K562 (cell line): ENCODE results near the gene ZGLP1. TPM values are rescaled to one million over a fixed set of nuclear protein-coding genes. Genes with fewer than 3 reads are reported as not detected.

ENCODE experiments used
- AFF1 ChIP-seq, 2 experiments: fragments of 450-650 bp; IDR thresholded peaks; 2 replicates each; pipeline ENCODE4 v1.6.1; 2018; ENCODE audit warnings: mild to moderate bottlenecking in 2 of 2, low read depth in 1 of 2; ENCODE audit not compliant: partially characterized antibody in 2 of 2
- CBX3 ChIP-seq, 2 experiments: IDR thresholded peaks; 1 replicate in 1 of 2; 2 replicates in 1 of 2; pipeline ENCODE4 v1.6.1; 2012; ENCODE audit warnings: inconsistent platforms in 2 of 2, low read length in 2 of 2, borderline replicate concordance in 1 of 2, control low read depth in 1 of 2
- E2F1 ChIP-seq: sonication (generic); formaldehyde crosslinking; IDR thresholded peaks from 2 replicates; pipeline ENCODE4 v1.8.1; 2023; ENCODE audit warnings: mild to moderate bottlenecking, missing genetic modification reagents, moderate library complexity
- FOXJ3 ChIP-seq: sonication (generic); formaldehyde crosslinking; IDR thresholded peaks from 2 replicates; pipeline ENCODE4 v1.4.0; 2020; ENCODE audit warnings: mild to moderate bottlenecking, missing genetic modification reagents
- GTF2E2 ChIP-seq: fragments of 200-800 bp; sonication (Bioruptor generic); IDR thresholded peaks from 2 replicates; pipeline ENCODE4 v1.6.1; 2016; ENCODE audit warnings: missing genetic modification characterization, missing compliant biosample characterization
- HLTF ChIP-seq: fragments of 450-650 bp; IDR thresholded peaks from 2 replicates; pipeline ENCODE4 v1.6.1; 2016
- HMG20A ChIP-seq: fragments of 450-650 bp; formaldehyde crosslinking; conservative IDR thresholded peaks from 2 replicates; pipeline ENCODE4 v1.4.0; 2020; ENCODE audit warnings: mild to moderate bottlenecking, mixed read lengths
- MYBL2 ChIP-seq, 2 experiments: fragments of 450-650 bp in 1 of 2; sonication (generic) in 1 of 2; formaldehyde crosslinking in 1 of 2; IDR thresholded peaks; 2 replicates each; pipeline versions ENCODE4 v1.6.1 to v1.8.1; 2017 to 2022; ENCODE audit warnings: borderline replicate concordance in 1 of 2, inconsistent platforms in 1 of 2, low read depth in 1 of 2, mild to moderate bottlenecking in 1 of 2, missing genetic modification reagents in 1 of 2, moderate library complexity in 1 of 2
- PTRF ChIP-seq: fragments of 450-650 bp; IDR thresholded peaks from 2 replicates; pipeline ENCODE4 v1.6.1; 2016; ENCODE audit warnings: mild to moderate bottlenecking, missing genetic modification characterization, missing compliant biosample characterization
- TAL1 ChIP-seq: fragments of 450-650 bp; IDR thresholded peaks from 2 replicates; pipeline ENCODE4 v1.6.1; 2016; ENCODE audit warnings: mild to moderate bottlenecking
- TEAD1 ChIP-seq, 2 experiments: fragments of 450-650 bp in 1 of 2; sonication (generic) in 1 of 2; formaldehyde crosslinking; IDR thresholded peaks; 2 replicates each; pipeline versions ENCODE4 v1.4.0 to v1.8.0; 2020 to 2022; ENCODE audit warnings: mild to moderate bottlenecking in 2 of 2, missing genetic modification reagents in 1 of 2
- ZBTB1 ChIP-seq: sonication (generic); formaldehyde crosslinking; IDR thresholded peaks from 2 replicates; pipeline ENCODE4 v1.8.1; 2023; ENCODE audit warnings: missing genetic modification reagents, low read depth, mild to moderate bottlenecking, borderline replicate concordance
- ZBTB34 ChIP-seq: fragments of 250-450 bp; sonication (Bioruptor Pico); IDR thresholded peaks from 2 replicates; pipeline ENCODE4 v1.8.0; 2021; ENCODE audit warnings: mild to moderate bottlenecking, moderate library complexity
- ZC3H8 ChIP-seq: fragments of 450-650 bp; IDR thresholded peaks from 2 replicates; pipeline ENCODE4 v1.6.1; 2017
- ZKSCAN1 ChIP-seq: fragments of 150-350 bp; IDR thresholded peaks from 2 replicates; pipeline ENCODE4 v1.6.1; 2016; ENCODE audit warnings: low read depth, low read length
- ZNF232 ChIP-seq: sonication (generic); formaldehyde crosslinking; IDR thresholded peaks from 2 replicates; pipeline ENCODE4 v1.8.0; 2022; ENCODE audit warnings: mild to moderate bottlenecking, missing genetic modification reagents
- ZNF766 ChIP-seq: fragments of 200-800 bp; sonication (Bioruptor generic); conservative IDR thresholded peaks from 2 replicates; pipeline ENCODE4 v1.6.1; 2016; ENCODE audit warnings: missing genetic modification characterization, missing compliant biosample characterization
- ZZZ3 ChIP-seq: fragments of 450-650 bp; IDR thresholded peaks from 2 replicates; pipeline ENCODE4 v1.6.1; 2016; ENCODE audit warnings: antibody characterized with exemption, mild to moderate bottlenecking, moderate library complexity
- polyA plus RNA-seq, 8 experiments: library from polyadenylated mRNA; depleted of rRNA in 4 of 8; stranded (reverse) in 5 of 8; unstranded in 3 of 8; fragments of >200 nt; fragmentation: Nextera tagmentation in 2 of 8; fragmentation: Illumina TruSeq in 1 of 8; extraction: Ambion mirVana in 2 of 8; extraction: Trizol in 1 of 8; gene quantifications; 2 replicates each; pipeline versions ENCODE4 v1.2.1 to v1.2.3, GENCODE V29; 2011 to 2014; ENCODE audit warnings: inconsistent platforms in 1 of 8, missing spikeins in 1 of 8
- total RNA-seq, 7 experiments: library from RNA; depleted of rRNA in 6 of 7; stranded (reverse); fragments of >200 nt in 6 of 7; fragmentation: Illumina TruSeq in 2 of 7; extraction: Trizol in 2 of 7; gene quantifications; 2 replicates each; pipeline versions ENCODE4 v1.2.1 to v1.2.3, GENCODE V29; 2011 to 2021; ENCODE audit warnings: low replicate concordance in 1 of 7
- TF ChIP-seq, protein P1 (sequence below): fragments of 250-450 bp; sonication (Bioruptor Pico); IDR thresholded peaks from 2 replicates; pipeline ENCODE4 v1.5.0; 2020; ENCODE audit warnings: mild to moderate bottlenecking

ZGLP1 gene
- total and polyA plus RNA-seq, 9 of the 15 experiments (the other 6 are each of a cell fraction or from before 2014, with no cell fraction given), result 0.24 to 4.5 (median 2.2) TPM

GRCh38 chr19:10286803-10287737 lies 22.5 kb downstream of the ZGLP1 start, which contains the start of gene ICAM4 (continued):
- TF ChIP-seq AFF1 (IDR thresholded peaks at IDR 0.05; ENCODE audit: low read depth in 1 of 2, partially characterized antibody in 2 of 2), result peak in 1 of 2 experiments; percentile 25
- TF ChIP-seq E2F1 (CRISPR knock-in tag), result 0 out of 2 replicates have a peak, but pooled peaks have one; percentile 24
- no peak for TF ChIP-seq ZKSCAN1
- peak in 1 of 2 experiments; percentile 76; a peak in 1 of 4 replicates for TF ChIP-seq TEAD1 (CRISPR knock-in tag; IDR thresholded peaks at IDR 0.05)
- no peak for TF ChIP-seq ZBTB34 (CRISPR knock-in tag)
- TF ChIP-seq CBX3 (IDR thresholded peaks at IDR 0.05; ENCODE audit: borderline replicate concordance in 1 of 2, low read length in 2 of 2), result peak in 1 of 2 experiments; percentile 74; a peak in 1 of 3 replicates
- TF ChIP-seq ZZZ3, result no peak
- TF ChIP-seq ZNF766, result no peak
- TF ChIP-seq PTRF, result no peak
- no peak for TF ChIP-seq GTF2E2 (tag)
- TF ChIP-seq TAL1, result peak; percentile 29; the same call in 1 of the 2 replicates
- no peak for TF ChIP-seq MYBL2 (IDR thresholded peaks at IDR 0.05; ENCODE audit: low read depth)
- TF ChIP-seq MYBL2 (CRISPR knock-in tag; IDR thresholded peaks at IDR 0.05; ENCODE audit: borderline replicate concordance), result no peak
- TF ChIP-seq ZC3H8, result no peak
- peak; percentile 62; the same call in 1 of the 2 replicates for TF ChIP-seq HLTF
- TF ChIP-seq, protein P1, sequence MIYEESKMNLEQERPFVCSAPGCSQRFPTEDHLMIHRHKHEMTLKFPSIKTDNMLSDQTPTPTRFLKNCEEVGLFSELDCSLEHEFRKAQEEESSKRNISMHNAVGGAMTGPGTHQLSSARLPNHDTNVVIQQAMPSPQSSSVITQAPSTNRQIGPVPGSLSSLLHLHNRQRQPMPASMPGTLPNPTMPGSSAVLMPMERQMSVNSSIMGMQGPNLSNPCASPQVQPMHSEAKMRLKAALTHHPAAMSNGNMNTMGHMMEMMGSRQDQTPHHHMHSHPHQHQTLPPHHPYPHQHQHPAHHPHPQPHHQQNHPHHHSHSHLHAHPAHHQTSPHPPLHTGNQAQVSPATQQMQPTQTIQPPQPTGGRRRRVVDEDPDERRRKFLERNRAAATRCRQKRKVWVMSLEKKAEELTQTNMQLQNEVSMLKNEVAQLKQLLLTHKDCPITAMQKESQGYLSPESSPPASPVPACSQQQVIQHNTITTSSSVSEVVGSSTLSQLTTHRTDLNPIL (CRISPR knock-in tag), result no peak; the same call in 1 of the 2 replicates
- TF ChIP-seq ZBTB1, result no peak
- TF ChIP-seq HMG20A, result no peak
- peak; percentile 76; the same call in 1 of the 2 replicates for TF ChIP-seq ZNF232
- TF ChIP-seq FOXJ3 (CRISPR knock-in tag), result no peak
